ENCODE data around the gene FAM118A. TPM values are rescaled to one million over a fixed set of nuclear protein-coding genes. Genes with fewer than 3 reads are reported as not detected.

FAM118A gene
- 10 to 100 TPM; 65.9 to 66.3 TPM for total RNA-seq

GRCh38 chr22:45309422-45310227, at the start of gene FAM118A:
TSS of gene FAM118A (plus strand) at chr22:45309934. CDS start at chr22:45322380, 12,446 bp downstream.

GRCh38 chr22:45284705-45285262, 24.9 kb upstream of the FAM118A start, which contains the start of gene UPK3A:
TSS of gene UPK3A (plus strand) at chr22:45284949. CDS start at chr22:45285014, 65 bp downstream.

Other genes with a start within 250 kb of the FAM118A start
- 100 to 1,000 TPM; 157 to 161 TPM for gene NUP50, start 146.0 kb upstream of the FAM118A start, total RNA-seq
- gene KIAA0930, start 69.0 kb upstream of the FAM118A start, total RNA-seq: 10 to 100 TPM; 24.0 to 26.1 TPM
- gene UPK3A, start 25.0 kb upstream of the FAM118A start, total RNA-seq: not detected
- under 1 TPM; 0.53 to 0.60 TPM for gene SMC1B, start 103.7 kb downstream of the FAM118A start, total RNA-seq
- gene RIBC2, start 103.8 kb downstream of the FAM118A start, total RNA-seq: 1 to 10 TPM; 7.8 to 8.2 TPM
- not detected for gene FBLN1, start 192.9 kb downstream of the FAM118A start, total RNA-seq